ENCODE data around the gene LSG1.

GRCh38 chr3:194687638-194688199, 15.7 kb upstream of the LSG1 start:
- TF ChIP-seq GATA3 (IDR thresholded peaks at IDR 0.05; ENCODE audit: low read depth, low read length) (no peak), GATA2 (IDR thresholded peaks at IDR 0.05; ENCODE audit: low read depth, low read length) (no peak)
